Large intestine (tissue), 3 donors: ENCODE data around the gene CD2BP2. TPM values are rescaled to one million over a fixed set of nuclear protein-coding genes. Genes with fewer than 3 reads are reported as not detected.
"Not testable (repeated sequence)": the region's sequence is repeated elsewhere in the genome, so short reads cannot be mapped to it uniquely, and the experiment has no call there.

Experiments used
- DNase-seq, 2 donors: peaks; one replicate each; pipeline versions ENCODE4 v3.0.0 to v3.0.0-alpha.2; 2013
- H3K27ac ChIP-seq: one replicate; pipeline ENCODE4 v1.5.1; 2013; ENCODE audit warnings: low read length
- H3K27me3 ChIP-seq: 2 replicates; pipeline ENCODE4 v1.6.1; 2013; ENCODE audit warnings: low read length; ENCODE audit not compliant: control insufficient read depth, insufficient read depth
- H3K36me3 ChIP-seq: 2 replicates; pipeline ENCODE4 v1.6.1; 2013; ENCODE audit warnings: low read length; ENCODE audit not compliant: control insufficient read depth, insufficient read depth
- H3K4me1 ChIP-seq: one replicate; pipeline ENCODE4 v1.6.1; 2013; ENCODE audit warnings: low read length; ENCODE audit not compliant: control insufficient read depth, insufficient read depth
- H3K4me3 ChIP-seq: one replicate; pipeline ENCODE4 v1.5.1; 2013; ENCODE audit warnings: low read length
- H3K9me3 ChIP-seq: one replicate; pipeline ENCODE4 v1.6.1; 2013; ENCODE audit warnings: mild to moderate bottlenecking, low read depth, low read length, moderate library complexity; ENCODE audit not compliant: control insufficient read depth
- WGBS: methylation state at CpG from one replicate; pipeline ENCODE4 v1.1.5; 2013; ENCODE audit warnings: low lambda C conversion rate; ENCODE audit not compliant: insufficient coverage; 5-methylcytosine and 5-hydroxymethylcytosine counted together
- polyA plus RNA-seq: library from polyadenylated mRNA; unstranded; fragments of 120-200 nt; gene quantifications from one replicate; pipeline ENCODE4 v1.2.1, GENCODE V29; 2013

Gene CD2BP2
- polyA plus RNA-seq, 1 donor: 43.5 TPM

GRCh38 chr16:30310937-30311336 is 44.2 kb downstream of the CD2BP2 start:
- not testable (repeated sequence) for H3K27ac ChIP-seq, H3K4me1 ChIP-seq, DNase-seq, H3K9me3 ChIP-seq, H3K4me3 ChIP-seq, H3K27me3 ChIP-seq, H3K36me3 ChIP-seq
- WGBS: no CpG with 5 or more reads among the region's 4 CpGs

- H3K9me3 ChIP-seq: not testable (repeated sequence)
- WGBS: no CpG with 5 or more reads among the region's 5 CpGs
Measured at GRCh38 chr16:30309255-30309654, 45.9 kb downstream of the CD2BP2 start.

More at GRCh38 chr16:30309255-30309654, 45.9 kb downstream of the CD2BP2 start:
- not testable (repeated sequence) for H3K4me3 ChIP-seq, H3K4me1 ChIP-seq, H3K27ac ChIP-seq, DNase-seq, H3K36me3 ChIP-seq, H3K27me3 ChIP-seq

Other genes starting within 250 kb of the CD2BP2 start
- 18.1 TPM for gene GDPD3, start 241.8 kb downstream of the CD2BP2 start, polyA plus RNA-seq
- 165 TPM for gene MAPK3, start 232.1 kb downstream of the CD2BP2 start, polyA plus RNA-seq
- gene CORO1A, start 171.7 kb downstream of the CD2BP2 start, polyA plus RNA-seq: 36.7 TPM
- 57.9 TPM for gene BOLA2B, start 161.6 kb downstream of the CD2BP2 start, polyA plus RNA-seq
- 74.9 TPM for gene SLX1A, start 161.4 kb downstream of the CD2BP2 start, polyA plus RNA-seq
- gene SULT1A3, start 156.1 kb downstream of the CD2BP2 start, polyA plus RNA-seq: 46.4 TPM
- gene NPIPB13, start 106.8 kb downstream of the CD2BP2 start, polyA plus RNA-seq: 17.6 TPM
- gene TBC1D10B, start 15.2 kb upstream of the CD2BP2 start, polyA plus RNA-seq: 41.5 TPM
- gene MYL11, start 19.5 kb upstream of the CD2BP2 start, polyA plus RNA-seq: 14.6 TPM
- gene SEPTIN1, start 27.3 kb upstream of the CD2BP2 start, polyA plus RNA-seq: 5.4 TPM
- gene ZNF48, start 40.1 kb upstream of the CD2BP2 start, polyA plus RNA-seq: 6.4 TPM
- 4.0 TPM for gene ZNF771, start 52.3 kb upstream of the CD2BP2 start, polyA plus RNA-seq
- gene DCTPP1, start 74.7 kb upstream of the CD2BP2 start, polyA plus RNA-seq: 41.6 TPM
- 85.3 TPM for gene SEPHS2, start 90.6 kb upstream of the CD2BP2 start, polyA plus RNA-seq
- 3.8 TPM for gene ITGAL, start 117.4 kb upstream of the CD2BP2 start, polyA plus RNA-seq
- gene ZNF768, start 171.3 kb upstream of the CD2BP2 start, polyA plus RNA-seq: 53.1 TPM
- gene ZNF747, start 179.6 kb upstream of the CD2BP2 start, polyA plus RNA-seq: 9.4 TPM
- gene ZNF764, start 203.1 kb upstream of the CD2BP2 start, polyA plus RNA-seq: 21.2 TPM
- 15.8 TPM for gene ZNF688, start 216.4 kb upstream of the CD2BP2 start, polyA plus RNA-seq
- gene ZNF785, start 230.4 kb upstream of the CD2BP2 start, polyA plus RNA-seq: 22.7 TPM